GM06990 (cell line): ENCODE results near the gene SPAG17.
A peak's percentile ranks its signal among the peaks of the same experiment; 100 is the strongest.

Experiments used
- DNase-seq: peaks from one replicate; pipeline ENCODE4 v3.0.0-alpha.2; 2011; ENCODE audit not compliant: insufficient read length; ENCODE audit errors: extremely low read depth
- H3K27me3 ChIP-seq: replicated peaks from 2 replicates; pipeline ENCODE4 v1.6.0; 2011; ENCODE audit warnings: low read length; ENCODE audit not compliant: control insufficient read depth, insufficient read depth
- H3K36me3 ChIP-seq: 2 replicates; pipeline ENCODE4 v1.5.1; 2011; ENCODE audit warnings: low read length; ENCODE audit not compliant: control insufficient read depth, insufficient read depth
- H3K4me3 ChIP-seq: replicated peaks from 2 replicates; pipeline ENCODE4 v1.5.1; 2011; ENCODE audit warnings: low read depth, mild to moderate bottlenecking, control low read depth, low read length
- CTCF ChIP-seq: IDR thresholded peaks from 2 replicates; pipeline ENCODE4 v1.5.1; 2011; ENCODE audit warnings: low read length, control low read depth, mild to moderate bottlenecking, inconsistent platforms; ENCODE audit not compliant: insufficient read depth, poor library complexity, severe bottlenecking

SPAG17 gene

GRCh38 chr1:118160806-118161205, 24.2 kb downstream of the SPAG17 start:
- no peak for DNase-seq
- no peak for TF ChIP-seq CTCF
- Histone ChIP-seq H3K4me3 (no peak overlapping the region), H3K27me3 (no peaks in the 10 kb centered on the region), H3K36me3 (no peaks in the 10 kb centered on the region)

DNA sequence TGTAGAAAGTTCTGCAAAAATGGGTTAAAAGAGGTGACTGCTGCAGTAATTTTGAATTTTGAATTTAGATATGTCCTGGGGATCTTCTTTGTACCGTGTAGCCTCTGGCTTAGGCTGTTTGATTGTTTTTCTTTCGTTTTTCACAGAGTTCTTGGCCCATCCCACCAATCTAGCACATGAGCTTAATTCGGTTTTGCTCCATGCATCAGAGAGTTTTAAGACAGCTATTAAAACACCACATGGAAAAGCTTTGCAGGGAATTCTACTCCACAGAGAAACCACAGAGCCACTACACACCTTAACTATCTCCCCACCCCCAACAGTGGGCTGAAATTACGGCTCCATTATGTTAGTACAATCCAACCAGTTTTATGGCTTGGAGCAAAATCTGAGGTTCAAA, 25.5 kb downstream of the SPAG17 start:
- no peaks in the 10 kb centered on the region for H3K27me3 ChIP-seq
- DNase-seq = no peak

DNA sequence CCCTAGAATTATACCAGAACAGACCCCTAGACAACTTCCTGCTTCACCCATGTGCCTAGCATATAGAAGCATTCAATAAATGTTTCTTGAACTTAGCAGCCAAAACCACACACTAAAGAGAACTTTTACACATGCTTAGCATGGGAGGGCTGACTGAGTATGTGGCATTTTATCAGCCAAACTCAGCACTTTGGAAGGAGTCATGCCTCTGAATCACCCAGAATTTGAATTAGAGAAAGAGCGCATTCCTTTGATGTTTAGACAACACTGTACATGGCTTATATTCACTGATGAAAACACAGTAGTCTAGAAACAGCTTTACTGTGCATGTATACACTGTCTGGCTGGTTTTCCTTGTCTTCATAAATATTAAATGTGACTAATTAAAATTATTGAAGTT, 26.1 kb downstream of the SPAG17 start:
- DNase-seq = no peak
- H3K27me3 ChIP-seq = no peaks in the 10 kb centered on the region
- H3K36me3 ChIP-seq = no peaks in the 10 kb centered on the region
- TF ChIP-seq CTCF = no peak
- H3K4me3 ChIP-seq = no peak overlapping the region

More for the DNA sequence above, 25.5 kb downstream of the SPAG17 start:
- Histone ChIP-seq H3K36me3 (no peaks in the 10 kb centered on the region), H3K4me3 (no peak overlapping the region)
- no peak for TF ChIP-seq CTCF

GRCh38 chr1:118157506-118157905, 27.5 kb downstream of the SPAG17 start:
- Histone ChIP-seq H3K4me3 (no peak overlapping the region), H3K36me3 (no peaks in the 10 kb centered on the region), H3K27me3 (no peaks in the 10 kb centered on the region)
- DNase-seq = no peak
- TF ChIP-seq CTCF = no peak

- H3K27me3 ChIP-seq = no peaks in the 10 kb centered on the region
- no peak for TF ChIP-seq CTCF
Measured at GRCh38 chr1:118155106-118155505, 29.9 kb downstream of the SPAG17 start.

GRCh38 chr1:118154220-118154619, 30.8 kb downstream of the SPAG17 start:
- no peak for DNase-seq
- no peaks in the 10 kb centered on the region for H3K36me3 ChIP-seq
- peak; percentile 40 for TF ChIP-seq CTCF
- H3K27me3 ChIP-seq = no peaks in the 10 kb centered on the region
- no peak overlapping the region for H3K4me3 ChIP-seq

More at GRCh38 chr1:118155106-118155505, 29.9 kb downstream of the SPAG17 start:
- Histone ChIP-seq H3K36me3 (no peaks in the 10 kb centered on the region), H3K4me3 (no peak overlapping the region)
- no peak for DNase-seq
